Fibroblast of the conjunctiva (primary cell): Measurements from ENCODE around the gene RTF1.
"Not testable (repeated sequence)": the region's sequence is repeated elsewhere in the genome, so short reads cannot be mapped to it uniquely, and the experiment has no call there.

Experiments
- DNase-seq: peaks from one replicate; pipeline ENCODE4 v3.0.0-alpha.2; 2010; ENCODE audit warnings: low read depth

Gene RTF1

DNA sequence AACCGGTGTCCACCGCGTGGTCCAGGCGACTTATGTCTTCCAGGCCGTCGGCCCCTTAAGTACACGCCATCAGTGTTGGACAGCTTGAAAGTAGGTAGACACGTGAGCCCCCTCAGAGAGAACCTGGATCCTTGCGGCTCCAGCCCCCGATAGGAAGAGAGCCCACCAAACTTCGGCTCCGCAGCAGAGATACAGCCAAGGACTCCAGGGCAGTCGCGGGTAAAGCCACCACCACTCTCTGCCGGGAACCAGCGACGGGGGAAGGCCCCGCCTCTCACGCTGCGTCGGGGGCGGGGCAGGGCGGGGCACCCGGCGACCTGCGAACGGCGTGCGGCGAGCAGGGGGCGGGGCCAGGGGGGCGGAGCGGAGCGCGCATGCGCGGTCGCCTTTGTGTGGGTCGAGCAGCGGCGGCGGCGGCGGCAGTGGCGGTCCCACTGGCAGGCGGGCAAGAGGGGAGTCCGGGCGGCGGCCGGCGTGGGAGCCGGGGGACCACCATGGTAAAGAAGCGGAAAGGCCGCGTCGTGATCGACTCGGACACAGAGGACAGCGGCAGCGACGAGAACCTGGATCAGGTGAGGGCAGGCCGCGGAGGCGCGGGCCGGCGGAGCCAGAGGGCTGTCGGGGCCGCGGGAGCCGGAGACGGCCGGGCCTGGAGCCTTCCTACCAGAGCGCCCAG lies at the start of gene RTF1:
TSS of gene RTF1 (plus strand) at position 354 of the 676 bp plus-strand sequence. CDS start at position 375, 21 bp downstream.
- peak; percentile 76 for DNase-seq

DNA sequence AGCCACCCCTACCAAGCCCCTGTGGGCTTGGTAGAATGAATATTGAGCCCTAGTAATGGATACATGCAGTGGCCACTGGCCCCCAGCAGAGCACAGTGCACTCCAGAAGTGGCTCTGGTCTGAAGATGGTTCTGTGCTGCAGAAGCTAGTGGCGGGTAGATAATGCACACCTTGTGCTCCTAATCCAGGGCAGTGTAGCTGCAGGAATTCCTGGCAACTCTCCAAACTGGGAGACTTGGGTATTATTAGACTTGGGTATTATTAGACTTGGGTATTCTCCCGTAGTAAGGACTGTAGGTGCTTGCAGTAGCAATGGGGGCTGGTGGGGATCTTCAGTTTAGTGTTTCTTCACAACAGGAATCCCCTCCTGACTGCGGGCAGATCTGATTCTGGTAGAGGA lies 49.5 kb upstream of the RTF1 start:
- no peak for DNase-seq

DNA sequence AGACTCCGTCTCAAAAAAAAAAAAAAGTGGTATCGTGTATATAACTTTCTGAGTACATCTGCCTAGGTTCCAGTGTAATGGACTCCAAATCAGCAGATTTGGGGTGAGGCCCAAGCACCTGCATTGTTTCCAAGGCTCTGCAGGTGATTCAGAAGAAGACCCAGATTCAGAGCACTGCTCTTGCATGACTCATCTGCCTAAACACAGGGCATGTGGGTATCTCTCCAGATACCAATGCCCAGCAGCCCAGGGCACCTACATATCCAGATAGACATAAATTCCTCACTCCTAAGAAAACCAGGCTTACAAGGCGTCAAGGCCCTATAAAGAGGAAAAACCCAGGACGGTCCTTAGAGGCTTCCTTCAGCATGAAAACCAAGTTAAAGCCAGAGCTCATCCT lies 38.9 kb upstream of the RTF1 start:
- DNase-seq: no peak

DNA sequence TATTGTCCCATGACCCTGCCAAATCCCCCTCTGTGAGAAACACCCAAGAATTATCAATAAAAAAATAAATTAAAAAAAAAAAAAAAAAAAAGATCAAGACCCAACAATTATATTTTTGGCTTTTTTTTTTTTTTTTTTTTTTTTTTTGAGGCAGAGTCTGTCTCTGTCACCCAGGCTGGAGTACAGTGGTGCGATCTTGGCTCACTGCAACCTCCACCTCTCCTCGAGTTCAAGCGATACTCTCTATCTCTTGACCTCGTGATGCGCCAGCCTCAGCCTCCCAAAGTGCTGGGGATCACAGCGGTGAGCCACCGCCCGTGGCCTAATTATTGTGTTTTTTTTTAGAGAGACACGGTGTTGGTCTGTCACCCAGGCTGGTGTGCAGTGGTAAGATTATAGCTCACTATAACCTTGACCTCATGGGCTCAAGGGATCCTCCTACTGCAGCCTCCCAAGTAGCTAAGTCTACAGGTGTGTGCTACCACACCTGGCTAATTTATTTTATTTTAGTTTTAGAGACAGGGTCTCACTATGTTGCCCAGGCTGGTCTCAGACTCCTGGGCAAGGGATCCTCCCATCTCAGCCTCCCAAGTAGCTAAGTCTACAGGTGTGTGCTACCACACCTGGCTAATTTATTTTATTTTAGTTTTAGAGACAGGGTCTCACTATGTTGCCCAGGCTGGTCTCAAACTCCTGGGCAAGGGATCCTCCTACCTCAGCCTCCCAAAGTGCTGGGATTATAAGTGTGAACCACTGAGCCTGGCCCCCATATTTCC lies 32.7 kb upstream of the RTF1 start:
- not testable (repeated sequence) for DNase-seq

DNA sequence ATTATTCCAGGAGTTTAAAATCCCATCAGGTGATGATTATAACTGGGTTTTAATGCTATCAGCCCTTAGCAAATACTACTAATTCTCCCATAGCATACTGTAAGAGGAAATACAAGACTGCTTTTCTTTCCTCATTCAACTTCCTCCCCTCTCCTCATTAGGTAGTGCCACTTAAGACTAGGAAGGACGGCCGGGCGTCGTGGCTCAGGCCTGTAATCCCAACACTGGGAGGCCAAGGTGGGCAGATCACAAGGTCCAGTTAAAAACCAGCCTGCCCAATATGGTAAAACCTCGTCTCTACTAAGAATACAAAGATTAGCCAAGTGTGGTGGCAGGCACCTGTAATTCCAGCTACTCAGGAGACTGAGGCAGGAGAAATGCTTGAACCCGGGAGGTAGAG lies 29.2 kb upstream of the RTF1 start:
- no peak for DNase-seq

DNA sequence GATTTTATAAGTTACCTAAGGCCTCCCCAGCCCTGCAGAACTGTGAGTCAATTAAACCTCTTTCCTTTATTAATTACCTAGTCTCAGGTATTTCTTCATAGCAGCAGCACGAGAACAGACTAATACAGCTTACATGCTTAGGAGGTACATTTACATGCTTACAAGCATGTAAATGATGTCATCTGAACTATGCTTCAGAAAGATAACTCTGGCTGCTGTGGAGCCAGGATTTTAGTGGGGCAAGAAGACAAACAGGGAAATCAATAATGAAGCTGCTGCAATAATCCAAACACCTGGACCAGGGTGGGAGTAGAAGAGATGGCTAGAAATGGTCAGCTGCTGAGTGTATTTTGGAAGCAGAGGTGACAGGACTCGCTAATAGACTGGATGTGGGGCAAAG lies 24.2 kb upstream of the RTF1 start:
- no peak for DNase-seq

DNA sequence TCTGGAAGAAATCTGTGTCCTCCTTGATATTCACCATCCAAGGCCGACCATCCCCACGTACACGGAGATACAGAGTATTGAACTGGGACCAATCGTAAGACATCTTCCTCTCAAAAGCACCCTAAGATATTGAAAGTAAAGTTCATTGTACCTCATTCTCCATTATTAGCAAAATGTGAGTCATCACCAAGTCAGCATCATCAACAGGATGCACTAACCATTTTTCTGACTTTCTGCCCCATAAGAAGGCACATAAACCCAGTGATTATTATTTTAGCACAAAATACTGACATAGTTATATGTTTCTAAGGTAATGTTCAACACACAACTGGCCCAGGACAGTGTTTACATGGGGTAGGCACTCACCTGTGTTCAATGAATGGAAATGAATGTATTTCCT lies 22.0 kb upstream of the RTF1 start:
- no peak for DNase-seq

DNA sequence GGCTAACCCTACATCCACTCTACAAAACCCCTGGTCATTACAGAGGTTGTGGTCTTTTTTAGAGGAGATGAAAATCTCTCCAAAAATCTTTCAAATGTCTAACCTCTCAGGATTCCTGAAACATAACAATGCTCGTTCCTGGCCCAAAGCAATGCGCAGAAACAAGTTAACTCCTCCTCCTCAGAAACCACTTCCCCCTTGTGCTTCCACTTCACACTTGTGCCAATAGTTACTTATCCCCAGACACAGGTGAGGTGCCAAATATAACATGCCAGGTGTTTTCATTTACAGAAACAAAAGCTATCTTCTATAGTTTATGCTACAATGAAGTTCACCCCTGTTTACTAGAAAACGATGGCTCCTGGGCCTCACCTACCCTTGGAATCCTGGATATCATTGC lies 20.8 kb upstream of the RTF1 start:
- no peak for DNase-seq

DNA sequence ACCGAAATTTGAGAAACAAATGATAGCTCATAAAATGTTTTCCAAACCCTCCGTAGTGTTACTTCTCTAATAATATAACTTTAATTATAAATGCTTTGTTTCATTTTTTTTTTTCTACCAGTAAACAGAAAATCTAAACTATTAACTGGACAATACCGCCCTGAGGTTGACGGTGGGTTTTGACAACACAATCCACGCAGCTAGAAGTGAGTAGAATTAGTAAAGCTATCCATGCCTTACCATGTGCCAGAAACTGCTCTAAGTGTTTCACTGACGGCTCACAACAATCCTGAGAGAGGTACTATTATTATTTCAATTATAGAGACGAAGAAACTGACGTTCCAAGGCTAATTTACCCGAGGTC lies 15.0 kb upstream of the RTF1 start:
- DNase-seq: no peak

DNA sequence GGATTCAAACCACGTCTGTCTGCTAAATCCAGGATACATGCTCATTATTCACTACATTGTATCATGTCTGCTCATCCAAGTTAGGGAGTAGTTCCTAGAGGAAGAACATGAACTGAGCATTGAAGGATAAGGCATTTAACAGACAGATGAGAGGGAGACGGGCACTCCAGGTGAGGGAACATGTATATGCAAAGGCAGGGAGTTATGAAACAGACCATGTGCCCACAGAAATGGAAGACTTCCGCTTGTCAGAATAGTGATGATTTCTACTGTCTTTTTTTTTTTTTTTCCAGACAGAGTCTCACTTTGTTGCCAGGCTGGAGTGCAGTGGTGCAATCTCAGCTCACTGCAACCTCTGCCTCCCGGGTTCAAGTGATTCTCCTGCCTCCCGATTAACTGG lies 9.6 kb upstream of the RTF1 start:
- no peak for DNase-seq

DNA sequence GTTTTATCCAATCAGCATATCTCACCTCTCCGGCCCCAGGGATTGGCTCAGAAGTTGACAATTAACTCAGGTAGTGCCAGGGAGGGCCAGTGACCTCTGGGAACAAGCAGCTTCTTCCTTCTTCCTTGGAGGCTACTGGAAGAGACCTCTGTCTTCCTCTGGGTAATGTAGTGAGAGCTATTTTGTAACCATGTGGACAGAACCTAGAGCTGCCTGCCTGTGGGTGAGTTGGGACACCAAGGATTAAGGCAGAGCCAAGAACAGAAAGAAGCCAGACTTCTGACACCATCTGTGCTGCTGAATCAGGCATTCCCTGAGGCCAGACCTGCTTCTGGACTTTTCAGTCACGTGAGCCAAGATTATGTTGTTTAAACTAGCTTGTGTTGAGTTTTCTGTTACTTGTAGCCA lies 8.7 kb upstream of the RTF1 start:
- peak; percentile 62 for DNase-seq

DNA sequence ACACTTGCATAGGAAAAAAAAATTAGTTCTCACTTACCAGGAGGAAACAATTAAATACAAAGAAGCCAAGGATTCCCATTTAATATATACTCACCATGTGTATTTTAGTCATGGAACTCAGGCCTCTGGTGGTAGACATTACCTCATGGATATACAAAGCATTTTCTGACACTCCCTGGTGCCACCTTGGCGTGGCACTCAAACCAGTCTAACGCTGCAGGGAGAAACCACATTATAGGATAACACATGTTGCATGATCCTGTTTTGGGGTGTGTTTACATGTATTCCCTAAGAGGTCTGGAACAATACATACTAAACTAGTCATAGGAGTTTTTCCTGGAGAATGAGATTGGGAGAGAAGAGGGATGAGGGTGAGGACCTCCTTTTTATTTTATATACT lies 5.9 kb upstream of the RTF1 start:
- DNase-seq: no peak

DNA sequence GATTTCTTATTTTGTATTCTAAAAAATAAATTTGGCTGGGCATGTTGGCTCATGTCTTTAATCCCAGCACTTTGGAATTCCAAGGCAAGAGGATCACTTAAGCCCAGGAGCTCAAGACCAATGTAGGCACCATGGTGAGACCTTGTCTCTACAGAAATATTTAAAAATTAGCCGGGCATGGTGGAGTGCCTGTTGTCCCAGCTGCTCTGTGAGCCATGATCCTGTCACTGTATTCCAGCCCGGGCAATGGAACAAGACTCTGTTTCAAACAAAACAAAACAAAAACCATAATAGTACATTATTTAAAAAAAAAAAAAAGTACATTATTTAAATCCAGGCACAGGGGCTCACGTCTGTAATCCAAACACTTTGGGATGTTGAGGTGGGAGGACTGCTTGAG lies 5.5 kb upstream of the RTF1 start:
- no peak for DNase-seq

DNA sequence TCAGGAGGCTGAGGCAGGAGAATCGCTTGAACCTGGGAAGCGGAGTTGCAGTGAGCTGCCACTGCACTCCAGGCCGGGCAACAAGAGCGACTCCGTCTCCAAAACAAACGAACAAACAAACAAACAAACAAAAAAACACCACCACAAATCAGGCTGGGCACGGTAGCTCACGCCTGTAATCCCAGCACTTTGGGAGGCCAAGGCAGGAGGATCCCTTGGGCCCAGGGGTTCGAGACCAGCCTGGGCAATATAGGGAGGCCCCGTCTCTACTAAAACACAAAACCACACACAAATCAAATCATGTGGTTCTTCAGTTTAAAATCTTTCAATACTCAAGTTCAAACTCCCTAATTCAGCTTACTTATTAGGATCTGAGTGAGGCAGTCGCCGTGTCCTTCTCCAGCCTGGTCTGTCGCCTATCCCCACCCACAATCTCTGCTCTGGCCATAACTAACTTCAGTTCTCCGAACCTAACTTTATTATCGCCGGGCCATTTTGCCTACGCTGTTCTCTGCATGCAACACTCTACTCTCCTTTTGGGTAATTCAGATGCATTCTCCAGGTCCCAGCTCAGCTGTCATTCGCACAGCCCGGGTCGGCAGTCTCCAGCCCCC lies 660 bp upstream of the RTF1 start:
- DNase-seq: no peak

DNA sequence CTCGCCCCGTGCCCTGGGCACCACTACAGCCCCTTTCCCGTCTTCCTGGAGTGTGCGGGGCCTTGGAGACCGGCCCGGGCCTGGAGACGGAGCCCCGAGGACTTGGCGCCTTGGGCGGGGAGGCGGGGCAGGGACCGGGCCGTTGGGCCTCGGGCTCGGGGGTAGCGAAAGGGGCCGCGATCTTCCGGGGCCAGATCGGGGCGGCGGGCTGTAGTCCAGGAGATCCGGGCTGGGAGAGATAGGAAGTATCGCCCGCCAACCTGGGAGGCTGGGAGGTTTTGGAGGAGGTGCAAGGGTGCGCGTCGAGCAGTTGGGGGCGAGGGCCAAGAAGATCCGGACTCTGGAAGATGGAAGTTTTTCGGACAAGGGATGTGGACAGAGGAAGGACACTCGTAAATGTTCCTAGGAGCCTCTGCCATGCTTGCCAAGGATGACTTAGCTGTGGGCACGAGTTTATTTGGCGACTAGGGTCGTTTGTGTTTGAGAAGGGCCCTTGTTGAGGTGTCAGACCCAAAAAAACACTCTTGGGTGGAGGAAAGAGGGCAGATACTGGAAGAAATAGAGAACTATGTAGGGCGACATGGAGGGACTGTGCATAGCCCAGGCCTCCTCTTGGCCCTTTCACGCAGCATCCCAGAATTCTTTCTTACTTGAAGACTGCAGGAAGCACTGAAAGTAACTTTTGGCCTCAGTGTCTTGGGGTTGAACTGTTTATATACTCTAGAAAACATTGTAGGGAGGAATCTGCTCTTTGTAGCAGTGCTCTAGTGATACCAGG lies 712 bp downstream of the RTF1 start:
- no peak for DNase-seq

DNA sequence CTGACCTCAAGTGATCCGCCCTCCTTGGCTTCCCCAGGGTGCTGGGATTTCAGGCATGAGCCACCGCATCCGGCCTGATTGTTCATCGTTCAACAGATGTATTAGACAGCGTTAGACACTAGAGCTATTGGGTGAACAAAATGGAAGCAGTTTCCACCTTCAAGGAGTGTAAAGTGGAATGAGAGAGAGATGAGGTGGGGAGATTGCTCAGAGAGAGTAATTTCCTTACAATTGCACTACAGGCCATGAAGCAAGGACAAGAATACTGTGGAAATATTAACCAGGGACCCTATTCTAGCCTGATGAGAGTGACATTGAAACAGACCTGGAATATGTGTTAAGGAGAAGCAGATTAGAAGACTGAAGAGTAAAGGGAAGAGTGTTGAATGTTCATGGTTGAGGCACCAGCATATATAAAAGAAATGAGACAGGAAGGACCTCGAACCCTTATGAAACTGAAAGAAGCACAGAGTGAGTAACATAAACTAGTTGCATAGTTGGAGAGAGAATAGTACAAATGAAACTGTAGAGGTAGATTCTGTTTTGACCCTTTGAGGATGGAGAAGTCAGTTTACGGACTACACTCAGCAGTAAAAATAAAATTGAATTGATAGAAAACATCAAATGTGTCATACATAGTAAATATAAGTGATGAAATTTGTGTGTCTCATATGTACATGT lies 7.2 kb downstream of the RTF1 start:
- DNase-seq: no peak

DNA sequence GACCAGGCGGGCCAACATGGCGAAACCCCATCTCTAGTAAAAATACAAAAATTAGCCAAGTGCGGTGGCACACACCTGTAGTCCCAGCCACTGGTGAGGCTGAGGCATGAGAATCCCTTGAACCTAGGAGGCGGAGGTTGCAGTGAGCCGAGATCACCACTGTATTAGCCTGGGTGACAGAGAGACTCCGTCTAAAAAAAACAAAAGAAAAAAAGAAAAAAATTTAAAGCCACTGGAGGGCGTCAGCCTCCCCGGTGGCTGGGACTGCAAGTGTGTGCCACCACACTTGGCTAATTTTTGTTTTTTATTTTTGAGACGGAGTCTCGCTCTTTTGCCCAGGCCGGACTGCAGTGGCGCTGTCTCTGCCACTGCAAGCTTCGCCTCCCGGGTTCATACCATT lies 7.9 kb downstream of the RTF1 start:
- no peak for DNase-seq

DNA sequence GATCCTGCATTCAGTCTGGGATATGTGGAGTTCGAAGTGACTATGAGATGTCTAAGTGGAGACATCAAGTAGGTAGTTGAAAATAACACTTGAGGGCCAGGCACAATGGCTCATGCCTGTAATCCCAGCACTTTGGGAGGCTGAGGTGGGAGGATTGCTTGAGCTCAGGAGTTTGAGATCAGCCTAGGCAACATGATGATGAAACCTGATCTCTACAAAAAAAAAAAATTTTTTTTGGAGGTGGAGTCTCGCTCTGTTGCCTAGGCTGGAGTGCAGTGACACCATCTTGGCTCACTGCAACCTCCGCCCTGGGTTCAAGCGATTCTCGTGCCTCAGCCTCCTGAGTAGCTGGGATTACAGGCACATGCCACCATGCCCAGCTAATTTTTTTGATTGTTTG lies 9.0 kb downstream of the RTF1 start:
- DNase-seq: not testable (repeated sequence)

DNA sequence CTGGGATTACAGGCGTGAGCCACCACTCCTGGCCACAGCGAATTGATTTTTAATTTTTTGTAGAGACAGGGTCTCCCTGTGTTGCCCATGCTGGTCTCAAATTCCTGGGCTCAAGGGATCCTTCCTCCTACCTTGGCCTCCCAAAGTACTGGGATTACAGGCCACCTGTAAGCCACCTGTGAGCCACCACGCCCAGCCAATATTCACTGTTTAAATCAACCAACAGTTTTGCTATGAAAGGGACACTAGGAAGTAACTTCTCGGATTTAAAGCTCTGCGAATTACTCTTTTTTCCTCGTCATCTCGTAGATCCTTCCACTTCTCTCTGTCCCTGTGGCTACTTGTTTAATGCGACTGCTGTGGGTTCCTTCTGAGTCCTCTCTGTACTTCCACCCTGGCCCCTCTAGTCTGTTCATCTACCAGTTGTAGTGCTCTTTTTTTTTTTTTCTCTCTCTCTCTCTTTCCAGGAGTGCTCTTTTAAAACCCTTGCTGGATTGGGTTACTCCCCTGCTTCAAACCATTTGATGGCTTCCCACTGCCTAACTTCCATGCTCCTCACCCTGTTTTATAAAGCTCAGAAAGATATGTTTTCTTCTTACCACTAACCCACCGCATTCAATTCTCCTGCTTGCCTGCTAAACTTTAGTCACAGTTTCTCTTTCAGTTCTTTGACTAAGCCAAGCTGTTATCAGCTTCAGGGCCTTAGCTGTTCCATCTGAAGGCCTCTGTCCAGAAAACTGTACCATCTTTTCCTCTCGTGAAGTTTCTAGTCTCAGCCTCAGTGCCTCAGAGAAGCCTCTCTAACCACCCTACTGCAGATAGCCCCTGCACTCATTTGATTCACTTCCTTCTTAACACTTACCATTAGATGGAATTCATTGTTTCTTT lies 12.4 kb downstream of the RTF1 start:
- DNase-seq: no peak

DNA sequence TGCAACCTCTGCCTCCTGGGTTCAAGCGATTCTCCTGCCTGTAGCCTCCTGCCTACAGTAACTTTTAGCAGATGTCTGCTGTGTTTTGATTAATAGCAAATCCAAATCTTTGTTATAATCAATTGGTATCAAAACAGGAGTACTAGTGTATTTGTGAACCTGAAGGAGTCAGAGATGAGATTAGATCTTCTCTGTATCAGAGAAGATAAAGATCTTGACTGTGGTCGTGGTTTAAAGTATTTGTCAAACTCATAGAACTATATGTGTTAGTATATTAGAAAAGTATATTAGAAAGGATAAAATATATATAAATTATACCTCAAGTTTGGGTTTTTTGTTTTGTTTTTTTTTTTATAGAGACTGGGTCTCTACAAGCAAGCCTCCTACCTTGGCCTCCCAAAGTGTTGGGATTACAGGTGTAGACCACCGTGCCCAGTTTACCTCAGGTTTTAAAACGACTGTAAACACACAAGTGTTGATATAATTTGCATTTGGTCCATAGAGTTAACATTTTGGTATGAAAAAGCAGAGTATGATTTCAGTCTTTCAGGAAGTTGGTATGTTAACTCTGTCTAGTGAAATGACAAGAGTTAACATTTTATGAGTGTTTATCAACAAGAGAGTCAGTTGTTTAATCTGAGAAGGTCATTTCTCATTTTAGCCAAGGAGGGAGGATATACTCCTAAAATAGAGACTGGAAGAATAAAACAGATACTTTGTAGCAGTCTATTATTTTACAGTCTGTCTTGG lies 18.3 kb downstream of the RTF1 start:
- no peak for DNase-seq
